ENCODE results near the gene FAM241A. TPM values are rescaled to one million over a fixed set of nuclear protein-coding genes. Genes with fewer than 3 reads are reported as not detected.
A peak's percentile ranks its signal among the peaks of the same experiment; 100 is the strongest.
"Not testable (repeated sequence)": the region's sequence is repeated elsewhere in the genome, so short reads cannot be mapped to it uniquely, and the experiment has no call there.

FAM241A gene
- polyA plus RNA-seq, 1 donor from 2014 or later, result 1.2 TPM

DNA sequence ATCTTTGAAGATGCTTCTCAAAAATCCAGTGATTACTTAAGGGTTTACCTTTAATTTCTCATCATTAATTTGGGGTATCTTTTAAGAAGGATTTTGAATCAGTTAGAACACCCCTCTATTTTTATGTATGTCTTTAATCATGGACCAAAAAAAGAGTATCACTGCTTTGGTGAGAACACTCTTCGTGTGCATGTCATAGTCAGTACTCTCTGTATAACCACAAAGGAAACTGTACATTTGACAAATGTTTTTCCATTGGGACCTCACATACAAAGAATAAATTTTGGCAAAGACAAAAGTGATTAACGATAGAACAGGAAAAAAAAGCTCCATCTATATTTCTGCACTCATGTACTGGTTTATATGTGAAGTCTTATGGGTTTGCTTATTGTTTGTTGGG lies 31.3 kb downstream of the FAM241A start:
- Mint-ChIP-seq H3K9me3 (no peaks in the 10 kb centered on the region), H3K27ac (no peak overlapping the region), H3K27me3 (no peaks in the 10 kb centered on the region), H3K4me1 (no peaks in the 10 kb centered on the region), H3K4me3 (no peak overlapping the region), H3K36me3 (peaks cover 3% of the 10 kb centered on the region)

- H3K27ac Mint-ChIP-seq, H3K36me3 Mint-ChIP-seq, H3K27me3 Mint-ChIP-seq, H3K4me3 Mint-ChIP-seq, H3K9me3 Mint-ChIP-seq, H3K4me1 Mint-ChIP-seq: not testable (repeated sequence)
Measured at GRCh38 chr4:112178741-112179140, 33.5 kb downstream of the FAM241A start.

DNA sequence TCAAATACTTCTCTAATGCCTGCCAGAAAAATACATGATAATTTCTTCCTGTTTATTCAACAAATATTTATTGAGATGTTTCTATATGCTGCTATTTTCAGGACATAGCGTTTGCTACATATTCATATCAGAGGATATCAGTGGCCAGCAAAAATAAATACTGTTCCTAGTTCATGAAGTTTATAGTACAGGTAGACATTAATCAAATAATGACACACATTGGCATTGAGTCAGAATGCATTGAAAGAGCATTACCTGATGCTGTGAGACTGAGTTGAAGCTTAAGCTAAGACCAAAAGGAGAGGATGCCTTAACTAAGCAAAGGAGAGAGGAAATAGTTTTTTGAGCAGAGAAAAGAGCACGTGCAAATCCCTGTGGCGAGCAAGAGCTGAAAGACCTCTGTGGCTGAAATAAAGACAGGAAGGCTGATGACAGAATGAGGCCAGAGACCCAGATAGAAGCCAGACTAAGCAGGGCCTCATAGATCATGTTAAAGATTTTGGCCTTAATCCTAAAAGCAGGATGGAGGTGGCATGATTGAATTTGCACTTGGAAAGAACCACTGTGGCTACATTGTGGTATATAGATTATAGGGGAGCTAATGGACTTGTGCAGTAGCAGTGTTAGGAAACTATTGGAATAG lies 36.2 kb downstream of the FAM241A start:
- no peaks in the 10 kb centered on the region for H3K36me3 Mint-ChIP-seq
- H3K27me3 Mint-ChIP-seq, result no peaks in the 10 kb centered on the region
- H3K9me3 Mint-ChIP-seq, result no peaks in the 10 kb centered on the region
- no peaks in the 10 kb centered on the region for H3K4me1 Mint-ChIP-seq
- H3K27ac Mint-ChIP-seq, result no peak overlapping the region
- H3K4me3 Mint-ChIP-seq, result no peak overlapping the region

GRCh38 chr4:112182604-112183003 lies 37.4 kb downstream of the FAM241A start:
- Mint-ChIP-seq H3K9me3 (no peaks in the 10 kb centered on the region), H3K36me3 (no peaks in the 10 kb centered on the region), H3K4me3 (no peak overlapping the region), H3K27ac (no peak overlapping the region), H3K27me3 (no peaks in the 10 kb centered on the region), H3K4me1 (no peaks in the 10 kb centered on the region)

GRCh38 chr4:112183252-112183651 lies 38.0 kb downstream of the FAM241A start:
- H3K27me3 Mint-ChIP-seq, result no peaks in the 10 kb centered on the region
- no peak overlapping the region for H3K4me3 Mint-ChIP-seq
- H3K36me3 Mint-ChIP-seq, result no peaks in the 10 kb centered on the region
- H3K4me1 Mint-ChIP-seq, result no peaks in the 10 kb centered on the region
- no peak overlapping the region for H3K27ac Mint-ChIP-seq
- no peaks in the 10 kb centered on the region for H3K9me3 Mint-ChIP-seq

DNA sequence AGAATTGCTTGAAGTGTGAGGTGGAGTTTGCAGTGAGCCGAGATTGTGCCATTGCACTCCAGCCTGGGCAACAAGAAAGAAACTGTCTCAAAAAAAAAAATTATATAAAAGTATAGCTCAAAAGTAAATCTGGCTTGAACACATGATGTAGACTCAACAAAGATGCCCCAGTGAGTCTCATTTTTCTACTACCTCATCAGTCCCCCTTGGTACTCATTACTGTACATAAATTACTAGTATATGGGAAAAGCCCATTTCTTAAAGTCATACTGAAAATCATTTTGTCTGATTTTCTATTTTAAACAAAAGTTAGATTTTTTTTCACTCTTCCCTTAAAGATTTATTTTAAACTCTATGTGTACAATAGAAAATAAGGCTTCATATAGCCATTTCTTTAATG lies 39.2 kb downstream of the FAM241A start:
- H3K27ac Mint-ChIP-seq, result no peak overlapping the region
- H3K27me3 Mint-ChIP-seq, result no peaks in the 10 kb centered on the region

DNA sequence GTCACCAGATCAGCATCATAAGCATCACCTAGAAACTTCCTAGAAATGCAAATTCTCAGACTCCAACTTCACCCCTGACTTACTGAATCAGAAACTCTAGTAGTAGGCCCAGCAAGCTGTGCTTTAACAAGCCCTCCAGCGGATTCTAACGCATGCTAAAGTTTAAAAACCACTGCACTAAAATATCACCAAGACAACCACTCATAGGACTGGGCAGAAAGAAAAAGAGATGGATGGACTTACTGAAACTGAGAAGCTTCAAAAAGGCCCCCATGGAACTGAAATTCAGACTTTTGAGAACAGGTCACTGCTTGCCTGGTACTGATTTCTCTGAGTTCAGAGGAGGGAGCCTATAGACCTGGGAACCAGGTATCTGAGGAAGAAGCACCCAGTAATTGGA lies 40.1 kb downstream of the FAM241A start:
- Mint-ChIP-seq H3K9me3 (no peaks in the 10 kb centered on the region), H3K27me3 (no peaks in the 10 kb centered on the region), H3K4me1 (no peaks in the 10 kb centered on the region), H3K27ac (no peak overlapping the region), H3K4me3 (peak overlapping the region in 1 of 4 donors; percentile 17), H3K36me3 (no peaks in the 10 kb centered on the region)

More for the DNA sequence above, 39.2 kb downstream of the FAM241A start:
- no peak overlapping the region for H3K4me3 Mint-ChIP-seq
- H3K36me3 Mint-ChIP-seq, result no peaks in the 10 kb centered on the region
- H3K4me1 Mint-ChIP-seq, result no peaks in the 10 kb centered on the region
- H3K9me3 Mint-ChIP-seq, result no peaks in the 10 kb centered on the region

- no peaks in the 10 kb centered on the region for H3K9me3 Mint-ChIP-seq
- no peaks in the 10 kb centered on the region for H3K27me3 Mint-ChIP-seq
- H3K27ac Mint-ChIP-seq, result no peak overlapping the region
- no peaks in the 10 kb centered on the region for H3K36me3 Mint-ChIP-seq
- H3K4me3 Mint-ChIP-seq, result peak overlapping the region in 1 of 4 donors; percentile 17
- H3K4me1 Mint-ChIP-seq, result no peaks in the 10 kb centered on the region
Measured at GRCh38 chr4:112185740-112186670, 40.8 kb downstream of the FAM241A start.

DNA sequence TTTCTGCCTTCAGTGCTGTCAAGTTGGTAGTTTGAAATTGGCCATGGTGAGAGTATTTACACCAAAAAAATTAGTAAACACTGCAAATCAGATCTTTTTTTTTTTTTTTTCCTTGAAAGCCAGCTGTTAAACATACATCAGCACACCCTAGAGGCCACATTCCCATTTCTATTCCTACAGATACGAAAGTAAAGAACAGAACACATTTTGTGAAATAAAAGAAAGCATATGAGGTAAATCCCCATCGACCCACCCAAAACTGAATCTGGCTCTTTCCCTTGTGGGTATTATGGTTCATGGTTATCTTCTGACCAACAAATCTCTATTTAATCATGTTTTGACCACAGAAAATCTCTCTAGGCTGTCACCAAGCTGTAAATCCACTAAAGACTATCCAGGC lies 44.5 kb downstream of the FAM241A start:
- Mint-ChIP-seq H3K9me3 (no peaks in the 10 kb centered on the region), H3K27me3 (no peaks in the 10 kb centered on the region), H3K27ac (no peak overlapping the region), H3K4me3 (no peak overlapping the region), H3K4me1 (no peaks in the 10 kb centered on the region), H3K36me3 (no peaks in the 10 kb centered on the region)

- Mint-ChIP-seq H3K4me3 (no peak overlapping the region), H3K27me3 (no peaks in the 10 kb centered on the region), H3K9me3 (no peaks in the 10 kb centered on the region), H3K27ac (no peak overlapping the region), H3K4me1 (no peaks in the 10 kb centered on the region), H3K36me3 (no peaks in the 10 kb centered on the region)
Measured at GRCh38 chr4:112190684-112191083, 45.4 kb downstream of the FAM241A start.

DNA sequence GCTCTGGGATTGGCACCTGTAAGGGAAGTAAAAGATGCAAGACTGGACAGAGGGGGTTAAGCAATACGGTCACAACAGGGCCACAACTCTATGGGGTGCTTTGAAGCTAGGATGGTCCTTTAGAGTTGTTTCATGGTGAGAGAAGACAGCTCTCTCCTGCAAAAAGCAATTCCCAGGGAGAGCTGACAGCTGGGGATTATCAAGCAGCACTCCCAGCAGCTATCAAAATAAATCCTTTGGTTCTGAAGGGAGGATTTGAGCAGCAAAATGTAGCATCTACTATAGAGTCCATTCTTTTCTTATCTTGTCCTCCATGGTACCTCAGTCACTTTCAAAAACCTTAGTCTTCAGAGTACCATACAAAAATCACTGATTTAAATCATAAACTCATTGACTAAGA lies 51.2 kb downstream of the FAM241A start:
- no peak overlapping the region for H3K4me3 Mint-ChIP-seq
- no peak overlapping the region for H3K27ac Mint-ChIP-seq

GRCh38 chr4:112199041-112199440 lies 53.8 kb downstream of the FAM241A start:
- Mint-ChIP-seq H3K4me3 (no peak overlapping the region), H3K4me1 (no peaks in the 10 kb centered on the region), H3K27me3 (no peaks in the 10 kb centered on the region), H3K9me3 (no peaks in the 10 kb centered on the region), H3K36me3 (no peaks in the 10 kb centered on the region), H3K27ac (no peak overlapping the region)

More for the DNA sequence above, 51.2 kb downstream of the FAM241A start:
- Mint-ChIP-seq H3K27me3 (no peaks in the 10 kb centered on the region), H3K4me1 (no peaks in the 10 kb centered on the region), H3K36me3 (no peaks in the 10 kb centered on the region), H3K9me3 (no peaks in the 10 kb centered on the region)

GRCh38 chr4:112201915-112202505 lies 56.8 kb downstream of the FAM241A start:
- no peaks in the 10 kb centered on the region for H3K4me1 Mint-ChIP-seq
- H3K27ac Mint-ChIP-seq, result no peak overlapping the region
- no peaks in the 10 kb centered on the region for H3K9me3 Mint-ChIP-seq
- no peaks in the 10 kb centered on the region for H3K36me3 Mint-ChIP-seq
- H3K27me3 Mint-ChIP-seq, result no peaks in the 10 kb centered on the region
- H3K4me3 Mint-ChIP-seq, result peak overlapping the region in 1 of 4 donors; percentile 29

GRCh38 chr4:112203593-112203992 lies 58.3 kb downstream of the FAM241A start:
- Mint-ChIP-seq H3K27ac (no peak overlapping the region), H3K4me3 (no peak overlapping the region), H3K27me3 (no peaks in the 10 kb centered on the region), H3K9me3 (no peaks in the 10 kb centered on the region), H3K36me3 (no peaks in the 10 kb centered on the region), H3K4me1 (no peaks in the 10 kb centered on the region)

GRCh38 chr4:112206431-112206830 lies 61.2 kb downstream of the FAM241A start:
- no peak overlapping the region for H3K27ac Mint-ChIP-seq

More at GRCh38 chr4:112206431-112206830, 61.2 kb downstream of the FAM241A start:
- H3K4me1 Mint-ChIP-seq, result no peaks in the 10 kb centered on the region
- no peak overlapping the region for H3K4me3 Mint-ChIP-seq
- H3K27me3 Mint-ChIP-seq, result no peaks in the 10 kb centered on the region
- H3K36me3 Mint-ChIP-seq, result no peaks in the 10 kb centered on the region
- H3K9me3 Mint-ChIP-seq, result no peaks in the 10 kb centered on the region
